ENCODE data around the gene FCRL6. TPM values are rescaled to one million over a fixed set of nuclear protein-coding genes. Genes with fewer than 3 reads are reported as not detected.

FCRL6 gene
- total and polyA plus RNA-seq, 2 donors (not counting 3 experiments of a cell fraction or from before 2014, with no cell fraction given), result 0.06 TPM; not detected in 1

DNA sequence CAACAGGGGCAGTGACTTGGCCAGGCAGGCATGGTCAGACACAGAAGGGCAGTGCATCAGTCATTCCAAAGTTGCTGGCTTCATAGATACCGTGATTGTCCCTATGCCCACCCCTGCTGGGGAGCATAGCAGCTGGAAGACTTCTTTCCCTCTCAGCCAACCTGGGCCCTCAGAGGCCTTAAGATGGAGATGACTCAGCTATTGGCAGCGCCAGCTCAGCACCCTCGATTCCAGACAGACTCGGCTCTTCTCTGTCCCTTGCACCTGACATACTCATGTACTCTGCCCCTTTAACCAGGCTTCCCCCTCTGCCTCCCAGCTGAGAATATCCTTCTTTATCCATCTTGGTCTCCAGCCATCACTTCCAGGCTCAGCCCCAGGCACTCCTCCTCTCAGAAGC, 41.3 kb downstream of the FCRL6 start:
- Histone ChIP-seq H3K27me3 (ENCODE audit: control insufficient read depth in 2 of 2, insufficient read depth in 2 of 2, low read length in 2 of 2) (peaks cover 0 to 4% of the 10 kb centered on the region in 2 experiments), H4K20me1 (replicated peaks; ENCODE audit: control insufficient read depth, extremely low read depth, insufficient read depth, low read length) (no peaks in the 10 kb centered on the region), H3K4me1 (ENCODE audit: control insufficient read depth, extremely low read depth, insufficient read depth, low read length) (no peaks in the 10 kb centered on the region), H3K9ac (replicated peaks; ENCODE audit: extremely low read depth, insufficient read depth, low read length) (no peak overlapping the region), H3K9me1 (replicated peaks; ENCODE audit: control insufficient read depth, extremely low read depth, insufficient read depth, low read length) (no peaks in the 10 kb centered on the region), H3K79me2 (ENCODE audit: control insufficient read depth, insufficient read depth, low read length) (no peaks in the 10 kb centered on the region), H3K4me3 (replicated peaks in 1 of 3; ENCODE audit: insufficient read depth in 1 of 3, low read depth in 1 of 3, low read length in 3 of 3) (no peak overlapping the region), H3K9me3 (replicated peaks; ENCODE audit: control insufficient read depth, insufficient read depth, low read length) (no peaks in the 10 kb centered on the region), H3K36me3 (ENCODE audit: control insufficient read depth in 2 of 2, extremely low read depth in 1 of 2, insufficient read depth in 2 of 2, low read length in 2 of 2) (no peaks in the 10 kb centered on the region), H3K4me2 (ENCODE audit: insufficient read depth, low read length) (no peak overlapping the region), H2AFZ (ENCODE audit: low read depth, low read length) (no peak overlapping the region), H3K27ac (ENCODE audit: insufficient read depth, low read depth, low read length) (no peak overlapping the region)
- no peak for DNase-seq (ENCODE audit: low read depth, low spot score)
- ChIA-PET POLR2A (no interaction called here), CTCF (interaction anchor here (1.5 to 1.8 kb wide), 3 partner anchors 10 to 47 kb away, joined by 5 to 6 read pairs (median 6); no protein-coding TSS in a partner anchor)
- no peak for TF ChIP-seq GATA2 (IDR thresholded peaks at IDR 0.05; ENCODE audit: insufficient read depth, insufficient read length, low read depth, low read length)
- no peak for TF ChIP-seq POLR2A (IDR thresholded peaks at IDR 0.05; ENCODE audit: low read depth, low read length)
- TF ChIP-seq FOS (IDR thresholded peaks at IDR 0.05; ENCODE audit: borderline replicate concordance, insufficient read depth, low read length), result no peak
- TF ChIP-seq, protein P1, sequence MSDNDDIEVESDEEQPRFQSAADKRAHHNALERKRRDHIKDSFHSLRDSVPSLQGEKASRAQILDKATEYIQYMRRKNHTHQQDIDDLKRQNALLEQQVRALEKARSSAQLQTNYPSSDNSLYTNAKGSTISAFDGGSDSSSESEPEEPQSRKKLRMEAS (IDR thresholded peaks at IDR 0.05; ENCODE audit: insufficient read depth, insufficient read length), result no peak
- TF ChIP-seq MYC (IDR thresholded peaks at IDR 0.05; ENCODE audit: low read depth, low read length), result no peak
- TF ChIP-seq JUN (IDR thresholded peaks at IDR 0.05; ENCODE audit: borderline replicate concordance, insufficient read depth, insufficient read length, low read depth), result no peak
- no peak for TF ChIP-seq POLR2AphosphoS5 (IDR thresholded peaks at IDR 0.05; ENCODE audit: insufficient read depth, low read depth, low read length)
- TF ChIP-seq, protein P2, sequence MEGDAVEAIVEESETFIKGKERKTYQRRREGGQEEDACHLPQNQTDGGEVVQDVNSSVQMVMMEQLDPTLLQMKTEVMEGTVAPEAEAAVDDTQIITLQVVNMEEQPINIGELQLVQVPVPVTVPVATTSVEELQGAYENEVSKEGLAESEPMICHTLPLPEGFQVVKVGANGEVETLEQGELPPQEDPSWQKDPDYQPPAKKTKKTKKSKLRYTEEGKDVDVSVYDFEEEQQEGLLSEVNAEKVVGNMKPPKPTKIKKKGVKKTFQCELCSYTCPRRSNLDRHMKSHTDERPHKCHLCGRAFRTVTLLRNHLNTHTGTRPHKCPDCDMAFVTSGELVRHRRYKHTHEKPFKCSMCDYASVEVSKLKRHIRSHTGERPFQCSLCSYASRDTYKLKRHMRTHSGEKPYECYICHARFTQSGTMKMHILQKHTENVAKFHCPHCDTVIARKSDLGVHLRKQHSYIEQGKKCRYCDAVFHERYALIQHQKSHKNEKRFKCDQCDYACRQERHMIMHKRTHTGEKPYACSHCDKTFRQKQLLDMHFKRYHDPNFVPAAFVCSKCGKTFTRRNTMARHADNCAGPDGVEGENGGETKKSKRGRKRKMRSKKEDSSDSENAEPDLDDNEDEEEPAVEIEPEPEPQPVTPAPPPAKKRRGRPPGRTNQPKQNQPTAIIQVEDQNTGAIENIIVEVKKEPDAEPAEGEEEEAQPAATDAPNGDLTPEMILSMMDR (IDR thresholded peaks at IDR 0.05; ENCODE audit: extremely low read depth in 1 of 2, insufficient read depth in 1 of 2, low read depth in 1 of 2, low read length in 2 of 2), result no peak
- TF ChIP-seq EZH2 (IDR thresholded peaks at IDR 0.05; ENCODE audit: borderline replicate concordance, low read depth, low read length, severe bottlenecking), result no peak
- BruUV-seq (replicated peaks), result no TSS peak
- intact Hi-C loops (cut with micrococcal nuclease) (no loop called here), dilution Hi-C loops (cut with MboI; ENCODE audit: extremely low pct_ligation_motif_present, low sequenced_read_pairs) (no loop called here)
- FAIRE-seq, result no peak
